IMR-90 (cell line): Measurements from ENCODE around the gene PTPRN2. TPM values are rescaled to one million over a fixed set of nuclear protein-coding genes. Genes with fewer than 3 reads are reported as not detected.

Source experiments
- ATAC-seq: fragments of 200-7000 bp; cut with Tn5 transposase; 2 replicates; pipeline ENCODE4 v1.9.1; 2020; ENCODE audit warnings: low read depth, mild to moderate bottlenecking, moderate library complexity
- BruUV-seq: library from RNA; stranded (reverse); fragments of 400-500 nt; replicated peaks from 2 replicates; lab custom pipeline; 2021; lab: Mats Ljungman, UMichigan
- CTCF ChIA-PET: fragments of 300-600 bp; formaldehyde crosslinking; extraction: SDS; loops from one replicate; lab custom pipeline; 2021; ENCODE audit warnings: antibody characterized with exemption; lab: Yijun Ruan, JAX
- POLR2A ChIA-PET: fragments of 300-600 bp; sonication (Branson Sonifier 250); formaldehyde crosslinking; loops from one replicate; lab custom pipeline; 2022; ENCODE audit warnings: antibody characterized with exemption; ENCODE audit not compliant: unreplicated experiment; lab: Charles Lee
- DNase-seq: peaks from one replicate; pipeline ENCODE4 v3.0.0; 2013
- H2AFZ ChIP-seq: replicated peaks from 2 replicates; pipeline ENCODE3; 2013; ENCODE audit warnings: low read length, mild to moderate bottlenecking; ENCODE audit not compliant: poor library complexity
- H2AK5ac ChIP-seq: 2 replicates; pipeline ENCODE4 v1.6.1; 2013; ENCODE audit warnings: low read depth, low read length, inconsistent platforms
- H2AK9ac ChIP-seq: replicated peaks from 2 replicates; pipeline ENCODE3; 2013; ENCODE audit warnings: mild to moderate bottlenecking, low read depth, low read length, moderate library complexity; ENCODE audit not compliant: poor library complexity
- H2BK120ac ChIP-seq: 2 replicates; pipeline ENCODE4 v1.6.1; 2013; ENCODE audit warnings: low read depth, low read length, inconsistent platforms
- H2BK15ac ChIP-seq: 3 replicates; pipeline ENCODE4 v1.6.1; 2013; ENCODE audit warnings: low read depth, low read length, inconsistent platforms
- H2BK20ac ChIP-seq: 2 replicates; pipeline ENCODE4 v1.6.1; 2013; ENCODE audit warnings: low read depth, mild to moderate bottlenecking, inconsistent platforms, low read length, moderate library complexity
- H2BK5ac ChIP-seq: 2 replicates; pipeline ENCODE4 v1.6.1; 2013; ENCODE audit warnings: mild to moderate bottlenecking, low read depth, low read length, inconsistent platforms; ENCODE audit not compliant: poor library complexity, severe bottlenecking
- H3K14ac ChIP-seq: replicated peaks from 2 replicates; pipeline ENCODE4 v1.6.1; 2013; ENCODE audit warnings: low read depth, low read length, inconsistent platforms
- H3K18ac ChIP-seq: 2 replicates; pipeline ENCODE4 v1.6.1; 2013; ENCODE audit warnings: low read depth, low read length, control low read depth
- H3K23ac ChIP-seq: 2 replicates; pipeline ENCODE4 v1.6.1; 2013; ENCODE audit warnings: low read depth, low read length, inconsistent platforms
- H3K27ac ChIP-seq: 2 replicates; pipeline ENCODE4 v1.5.1; 2013; ENCODE audit warnings: mild to moderate bottlenecking, control low read depth, low read length; ENCODE audit not compliant: insufficient read depth
- H3K27me3 ChIP-seq: 2 replicates; pipeline ENCODE4 v1.6.1; 2013; ENCODE audit warnings: low read length; ENCODE audit not compliant: control insufficient read depth, insufficient read depth
- H3K36me3 ChIP-seq: 2 replicates; pipeline ENCODE4 v1.6.1; 2013; ENCODE audit warnings: low read length, mixed read lengths; ENCODE audit not compliant: control insufficient read depth, insufficient read depth
- H3K4ac ChIP-seq: 2 replicates; pipeline ENCODE4 v1.6.1; 2013; ENCODE audit warnings: low read depth, low read length, inconsistent platforms
- H3K4me1 ChIP-seq: 2 replicates; pipeline ENCODE4 v1.6.1; 2013; ENCODE audit warnings: low read length, mixed read lengths; ENCODE audit not compliant: control insufficient read depth, insufficient read depth
- H3K4me2 ChIP-seq: 2 replicates; pipeline ENCODE4 v1.6.1; 2013; ENCODE audit warnings: low read depth, mild to moderate bottlenecking, control low read depth, low read length, moderate library complexity
- H3K4me3 ChIP-seq: 2 replicates; pipeline ENCODE4 v1.5.1; 2013; ENCODE audit warnings: low read depth, mild to moderate bottlenecking, control low read depth, low read length, moderate library complexity; ENCODE audit not compliant: insufficient read depth
- H3K56ac ChIP-seq: 2 replicates; pipeline ENCODE4 v1.6.1; 2013; ENCODE audit warnings: low read length, inconsistent platforms; ENCODE audit not compliant: insufficient read depth; ENCODE audit errors: extremely low read depth
- H3K79me1 ChIP-seq, 2 experiments: 2 replicates each; pipeline ENCODE4 v1.6.1; 2013; ENCODE audit warnings: low read length in 2 of 2, inconsistent platforms in 1 of 2, low read depth in 1 of 2
- H3K9ac ChIP-seq: 2 replicates; pipeline ENCODE4 v1.6.1; 2013; ENCODE audit warnings: low read depth, low read length, control low read depth
- H3K9me1 ChIP-seq: 2 replicates; pipeline ENCODE4 v1.6.1; 2013; ENCODE audit warnings: low read length, inconsistent platforms; ENCODE audit not compliant: insufficient read depth
- H3K9me3 ChIP-seq: 2 replicates; pipeline ENCODE4 v1.6.1; 2013; ENCODE audit warnings: low read length; ENCODE audit not compliant: control insufficient read depth, insufficient read depth
- H4K20me1 ChIP-seq: 2 replicates; pipeline ENCODE4 v1.6.1; 2013; ENCODE audit warnings: low read length, inconsistent platforms; ENCODE audit not compliant: insufficient read depth
- H4K5ac ChIP-seq: 2 replicates; pipeline ENCODE4 v1.6.1; 2013; ENCODE audit warnings: mild to moderate bottlenecking, low read depth, low read length, control low read depth
- H4K8ac ChIP-seq, 2 experiments: 2 replicates each; pipeline ENCODE4 v1.6.1; 2013; ENCODE audit warnings: low read depth in 2 of 2, low read length in 2 of 2, control low read depth in 1 of 2, inconsistent platforms in 1 of 2
- H4K91ac ChIP-seq: 2 replicates; pipeline ENCODE4 v1.6.1; 2013; ENCODE audit warnings: low read depth, low read length, inconsistent platforms; ENCODE audit not compliant: insufficient read depth
- BHLHE40 ChIP-seq: fragments of 150-350 bp; IDR thresholded peaks from 2 replicates; pipeline ENCODE4 v1.6.1; 2016; ENCODE audit warnings: mild to moderate bottlenecking, low read depth, low read length
- CEBPB ChIP-seq: IDR thresholded peaks from 2 replicates; pipeline ENCODE4 v1.6.1; 2012; ENCODE audit warnings: low read depth, low read length, improper control_type of control experiment
- CHD1 ChIP-seq: IDR thresholded peaks from 2 replicates; pipeline ENCODE4 v1.6.1; 2012; ENCODE audit warnings: low read depth, low read length, improper control_type of control experiment
- CTCF ChIP-seq: conservative IDR thresholded peaks from 2 replicates; pipeline ENCODE4 v1.5.1; 2012; ENCODE audit warnings: mild to moderate bottlenecking, low read depth, low read length, improper control_type of control experiment
- FOS ChIP-seq: fragments of 150-350 bp; IDR thresholded peaks from 2 replicates; pipeline ENCODE4 v1.6.1; 2016; ENCODE audit warnings: low read depth, low read length
- MAFK ChIP-seq: IDR thresholded peaks from 2 replicates; pipeline ENCODE4 v1.6.1; 2012; ENCODE audit warnings: low read depth, low read length, improper control_type of control experiment
- MAZ ChIP-seq: IDR thresholded peaks from 2 replicates; pipeline ENCODE4 v1.6.1; 2012; ENCODE audit warnings: low read depth, mild to moderate bottlenecking, low read length, improper control_type of control experiment, moderate library complexity, borderline replicate concordance
- MXI1 ChIP-seq: IDR thresholded peaks from 2 replicates; pipeline ENCODE4 v1.6.1; 2012; ENCODE audit warnings: low read depth, mild to moderate bottlenecking, low read length, moderate library complexity, borderline replicate concordance
- NFE2L2 ChIP-seq: fragments of 150-350 bp; IDR thresholded peaks from 2 replicates; pipeline ENCODE4 v1.6.1; 2016; ENCODE audit warnings: low read depth, mild to moderate bottlenecking, low read length
- POLR2A ChIP-seq: IDR thresholded peaks from 2 replicates; pipeline ENCODE4 v1.6.1; 2012; ENCODE audit warnings: mild to moderate bottlenecking, low read depth, low read length
- RAD21 ChIP-seq: IDR thresholded peaks from 2 replicates; pipeline ENCODE4 v1.6.1; 2012; ENCODE audit warnings: low read length, improper control_type of control experiment
- RCOR1 ChIP-seq: IDR thresholded peaks from 2 replicates; pipeline ENCODE4 v1.6.1; 2012; ENCODE audit warnings: mild to moderate bottlenecking, low read length, improper control_type of control experiment; ENCODE audit not compliant: insufficient replicate concordance
- RFX5 ChIP-seq: IDR thresholded peaks from 2 replicates; pipeline ENCODE4 v1.8.0; 2012; ENCODE audit warnings: low read depth, mild to moderate bottlenecking, low read length, moderate library complexity
- SMC3 ChIP-seq: fragments of 150-350 bp; IDR thresholded peaks from 2 replicates; pipeline ENCODE4 v1.6.1; 2016; ENCODE audit warnings: low read depth, mild to moderate bottlenecking, antibody characterized with exemption, low read length, moderate library complexity
- USF2 ChIP-seq: fragments of 150-350 bp; IDR thresholded peaks from 2 replicates; pipeline ENCODE4 v1.6.1; 2017; ENCODE audit warnings: mild to moderate bottlenecking, antibody characterized with exemption, low read length, low read depth
- WGBS, 2 experiments: methylation state at CpG; one replicate each; pipeline versions ENCODE4 v1.1.5 to v1.1.7; 2013; ENCODE audit warnings: missing lambda C conversion rate in 2 of 2; ENCODE audit not compliant: insufficient read length in 1 of 2; ENCODE audit errors: extremely low coverage in 2 of 2; 5-methylcytosine and 5-hydroxymethylcytosine counted together
- dilution Hi-C: fragments of 300-500 bp; cut with HindIII; formaldehyde crosslinking; loops from one replicate; pipeline ENCODE4 v1.14.3; 2018; ENCODE audit warnings: low sequenced_read_pairs; ENCODE audit not compliant: unreplicated experiment
- in situ Hi-C: fragments of 300-500 bp; cut with MboI; formaldehyde crosslinking; loops from 3 replicates; pipeline ENCODE4 v1.14.3; 2019; ENCODE audit warnings: low sequenced_read_pairs, inconsistent platforms, mixed read lengths
- intact Hi-C: fragments of 100-400 bp; cut with micrococcal nuclease; formaldehyde crosslinking; loops from 2 replicates; pipeline ENCODE4 v1.10.0; 2022
- polyA plus RNA-seq, 3 experiments: library from polyadenylated mRNA; depleted of rRNA; stranded (reverse); fragments of >200 nt; gene quantifications; 2 replicates each; pipeline ENCODE4 v1.2.3, GENCODE V29; 2012; ENCODE audit warnings: low replicate concordance in 1 of 3
- total RNA-seq: library from RNA; depleted of rRNA; stranded (reverse); fragments of >200 nt; gene quantifications from 2 replicates; pipeline ENCODE4 v1.2.3, GENCODE V29; 2012
- TF ChIP-seq, protein P1 (sequence below): fragments of 150-350 bp; IDR thresholded peaks from 2 replicates; pipeline ENCODE4 v1.6.1; 2016; ENCODE audit warnings: low read depth, mild to moderate bottlenecking, low read length, moderate library complexity, borderline replicate concordance

The PTPRN2 gene
- total and polyA plus RNA-seq, 2 of the 4 experiments (the other 2 are of a cell fraction), result 0.03 TPM; not detected in 1

DNA sequence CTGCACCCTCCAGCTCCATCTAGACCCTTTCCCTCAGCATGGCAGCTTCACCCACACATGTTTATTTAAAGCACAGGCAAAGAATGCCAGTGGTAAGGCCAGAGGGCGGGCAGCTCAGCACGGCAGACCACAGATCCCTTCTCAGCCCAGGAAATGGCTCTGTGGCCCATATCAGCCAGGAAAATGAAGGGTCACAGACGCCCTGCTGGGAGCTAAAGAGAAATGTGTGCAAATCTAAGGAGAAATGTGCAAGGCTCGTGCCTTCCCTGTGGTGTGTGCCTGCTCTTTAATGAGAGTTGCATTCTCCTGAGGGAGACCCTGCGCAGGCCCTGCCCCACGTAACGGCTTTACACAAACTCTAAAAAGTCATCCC, 23.0 kb downstream of the PTPRN2 start:
- in situ Hi-C loops (no loop called here), intact Hi-C loops (no loop called here), dilution Hi-C loops (no loop called here)
- Histone ChIP-seq H4K91ac (no peak overlapping the region), H3K14ac (no peak overlapping the region), H3K9ac (no peak overlapping the region), H3K4me3 (no peak overlapping the region), H3K4me1 (no peaks in the 10 kb centered on the region), H4K8ac (no peak overlapping the region), H3K4me2 (no peak overlapping the region), H3K79me1 (no peaks in the 10 kb centered on the region), H2BK20ac (no peak overlapping the region), H4K20me1 (no peaks in the 10 kb centered on the region), H3K56ac (no peak overlapping the region), H3K27ac (no peak overlapping the region), H3K27me3 (no peaks in the 10 kb centered on the region), H3K36me3 (no peaks in the 10 kb centered on the region), H3K9me1 (no peaks in the 10 kb centered on the region), H2AK9ac (no peak overlapping the region), H3K18ac (no peak overlapping the region), H2BK120ac (no peak overlapping the region), H2AFZ (no peak overlapping the region), H3K4ac (no peak overlapping the region), H3K9me3 (peaks cover 3% of the 10 kb centered on the region; the same call in 1 of the 2 replicates), H2BK5ac (no peak overlapping the region), H2AK5ac (no peak overlapping the region), H3K23ac (no peak overlapping the region), H4K5ac (no peak overlapping the region), H2BK15ac (no peak overlapping the region)
- TF ChIP-seq, protein P1, sequence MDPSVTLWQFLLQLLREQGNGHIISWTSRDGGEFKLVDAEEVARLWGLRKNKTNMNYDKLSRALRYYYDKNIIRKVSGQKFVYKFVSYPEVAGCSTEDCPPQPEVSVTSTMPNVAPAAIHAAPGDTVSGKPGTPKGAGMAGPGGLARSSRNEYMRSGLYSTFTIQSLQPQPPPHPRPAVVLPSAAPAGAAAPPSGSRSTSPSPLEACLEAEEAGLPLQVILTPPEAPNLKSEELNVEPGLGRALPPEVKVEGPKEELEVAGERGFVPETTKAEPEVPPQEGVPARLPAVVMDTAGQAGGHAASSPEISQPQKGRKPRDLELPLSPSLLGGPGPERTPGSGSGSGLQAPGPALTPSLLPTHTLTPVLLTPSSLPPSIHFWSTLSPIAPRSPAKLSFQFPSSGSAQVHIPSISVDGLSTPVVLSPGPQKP, result no peak
- TF ChIP-seq USF2 (no peak), RFX5 (no peak), MXI1 (no peak), FOS (no peak), NFE2L2 (no peak), POLR2A (no peak), SMC3 (no peak), CEBPB (no peak), MAFK (no peak), RCOR1 (no peak), CHD1 (no peak), MAZ (no peak), BHLHE40 (no peak), RAD21 (no peak), CTCF (no peak)
- DNase-seq, result no peak
- no peak for ATAC-seq
- CTCF ChIA-PET, result no interaction called here
- BruUV-seq, result no TSS peak
- 10% methylated on average over 2 of the region's 7 CpGs; no CpG with 5 or more reads in 1 of the 2 experiments for WGBS, 2 experiments
- POLR2A ChIA-PET, result interaction anchor here (0.7 kb wide), 1 partner anchor 1167 kb away, joined by 3 read pairs; no protein-coding TSS in a partner anchor
